ENCODE results near the gene PAPPA. TPM values are rescaled to one million over a fixed set of nuclear protein-coding genes. Genes with fewer than 3 reads are reported as not detected.

PAPPA gene
- polyA plus RNA-seq, 1 donor: 3.5 TPM

GRCh38 chr9:116349684-116350083, 196.1 kb downstream of the PAPPA start:
- no peak for DNase-seq

- DNase-seq: no peak
Observed at GRCh38 chr9:116350213-116350612, 196.6 kb downstream of the PAPPA start.

GRCh38 chr9:116352958-116353357, 199.4 kb downstream of the PAPPA start:
- DNase-seq: no peak

GRCh38 chr9:116355153-116355921, 201.7 kb downstream of the PAPPA start:
- no peak for DNase-seq

- no peak for DNase-seq
Observed at GRCh38 chr9:116358251-116358650, 204.7 kb downstream of the PAPPA start.

- DNase-seq: no peak
Observed at GRCh38 chr9:116360016-116360415, 206.4 kb downstream of the PAPPA start.

GRCh38 chr9:116360989-116361388, 207.4 kb downstream of the PAPPA start:
- DNase-seq: no peak

- no peak for DNase-seq
Observed at GRCh38 chr9:116361547-116361946, 208.0 kb downstream of the PAPPA start.

- no peak for DNase-seq
Observed at GRCh38 chr9:116362493-116362892, 208.9 kb downstream of the PAPPA start.

GRCh38 chr9:116365056-116365471, 211.5 kb downstream of the PAPPA start:
- peak; percentile 68 for DNase-seq

GRCh38 chr9:116366241-116366640, 212.7 kb downstream of the PAPPA start:
- no peak for DNase-seq

GRCh38 chr9:116368680-116369079, 215.1 kb downstream of the PAPPA start:
- no peak for DNase-seq

- no peak for DNase-seq
Observed at GRCh38 chr9:116369706-116370105, 216.1 kb downstream of the PAPPA start.

- DNase-seq: no peak
Observed at GRCh38 chr9:116370556-116370955, 217.0 kb downstream of the PAPPA start.

- no peak for DNase-seq
Observed at GRCh38 chr9:116372081-116372673, 218.6 kb downstream of the PAPPA start.

- no peak for DNase-seq
Observed at GRCh38 chr9:116372786-116373185, 219.2 kb downstream of the PAPPA start.

- DNase-seq: no peak
Observed at GRCh38 chr9:116377179-116377798, 223.7 kb downstream of the PAPPA start.

GRCh38 chr9:116378873-116379272, 225.3 kb downstream of the PAPPA start:
- DNase-seq: no peak

- DNase-seq: no peak
Observed at GRCh38 chr9:116379821-116380220, 226.2 kb downstream of the PAPPA start.

- DNase-seq: no peak
Observed at GRCh38 chr9:116380496-116380995, 227.0 kb downstream of the PAPPA start.

- no peak for DNase-seq
Observed at GRCh38 chr9:116381350-116381749, 227.8 kb downstream of the PAPPA start.

GRCh38 chr9:116382053-116382452, 228.5 kb downstream of the PAPPA start:
- no peak for DNase-seq

GRCh38 chr9:116383133-116383532, 229.5 kb downstream of the PAPPA start:
- no peak for DNase-seq

Data from left kidney (tissue), 2 donors.